ENCODE data around the gene STC2.

The STC2 gene

DNA sequence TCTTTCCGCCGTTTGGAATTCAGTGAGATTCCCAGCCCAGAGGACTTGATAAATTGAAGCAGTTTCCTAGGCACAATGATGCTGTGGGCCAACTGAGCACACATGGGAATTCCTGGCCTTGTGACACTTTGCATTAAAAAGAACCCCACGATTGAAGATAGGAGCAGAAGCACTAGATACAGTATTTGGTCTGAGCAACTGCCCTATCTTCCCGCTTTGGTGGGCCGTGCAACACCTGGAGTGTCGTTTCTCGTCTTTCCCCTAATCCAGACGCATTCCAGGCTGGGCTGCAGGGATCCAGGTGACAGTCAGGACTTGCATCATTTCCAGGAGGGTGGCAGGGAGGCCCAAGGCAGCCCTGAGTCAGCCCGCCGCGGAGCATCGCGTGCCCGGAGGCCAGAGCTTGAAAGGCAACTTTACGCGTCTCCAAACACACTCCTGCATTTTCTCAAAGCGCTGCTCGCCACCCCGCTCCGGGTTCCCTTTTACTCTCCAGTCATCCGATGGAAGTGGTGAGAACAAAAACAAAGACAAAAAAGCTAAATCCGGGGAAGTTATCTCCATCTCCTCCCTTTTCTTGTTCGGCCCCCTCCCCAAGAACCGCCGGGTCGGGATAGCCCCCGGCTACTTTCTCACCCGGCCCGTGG, 753 bp upstream of the STC2 start:
- DNase-seq: no peak

DNA sequence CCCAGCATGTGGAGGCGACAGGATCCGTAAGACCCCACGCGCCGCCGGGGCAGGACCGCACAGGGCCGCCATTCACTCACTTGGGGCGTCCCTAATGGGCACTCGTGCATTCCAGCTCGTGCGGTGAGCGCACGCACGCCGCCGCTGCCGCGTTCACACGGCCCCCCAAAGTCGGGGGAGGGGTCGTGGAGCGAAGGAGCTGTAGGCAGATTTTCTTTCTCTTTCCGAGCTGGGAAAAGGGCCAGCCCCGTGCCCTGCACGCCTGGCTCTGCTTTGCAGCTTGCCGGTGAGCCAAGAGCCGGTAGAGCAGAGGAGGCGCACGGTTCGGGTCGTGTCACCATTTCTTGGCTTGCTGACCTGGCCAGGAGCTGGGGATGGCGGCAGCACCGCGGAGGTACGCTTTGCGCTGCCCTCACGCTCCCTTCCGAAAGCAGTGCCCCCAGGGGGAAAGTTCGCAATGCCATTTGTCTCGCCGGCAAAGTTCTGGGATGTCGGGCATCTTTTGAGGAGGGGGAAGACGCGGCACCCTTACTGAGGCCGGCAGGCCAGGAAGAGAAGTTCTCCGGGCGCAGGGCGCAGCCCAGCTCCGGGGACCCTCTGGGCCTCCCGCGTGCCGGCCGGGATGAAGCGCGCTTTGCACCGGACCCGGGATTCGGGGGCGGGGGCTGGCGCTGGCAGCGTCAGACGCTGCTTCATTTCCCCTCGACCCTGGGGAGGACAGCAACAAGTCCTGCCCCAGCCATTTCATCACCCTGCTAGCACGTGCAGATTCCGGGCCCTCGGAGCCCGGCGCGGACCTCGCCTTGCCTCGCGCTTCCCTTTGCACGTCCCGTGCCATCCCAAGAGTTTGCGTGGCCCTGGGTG, 898 bp downstream of the STC2 start:
- no peak for DNase-seq

DNA sequence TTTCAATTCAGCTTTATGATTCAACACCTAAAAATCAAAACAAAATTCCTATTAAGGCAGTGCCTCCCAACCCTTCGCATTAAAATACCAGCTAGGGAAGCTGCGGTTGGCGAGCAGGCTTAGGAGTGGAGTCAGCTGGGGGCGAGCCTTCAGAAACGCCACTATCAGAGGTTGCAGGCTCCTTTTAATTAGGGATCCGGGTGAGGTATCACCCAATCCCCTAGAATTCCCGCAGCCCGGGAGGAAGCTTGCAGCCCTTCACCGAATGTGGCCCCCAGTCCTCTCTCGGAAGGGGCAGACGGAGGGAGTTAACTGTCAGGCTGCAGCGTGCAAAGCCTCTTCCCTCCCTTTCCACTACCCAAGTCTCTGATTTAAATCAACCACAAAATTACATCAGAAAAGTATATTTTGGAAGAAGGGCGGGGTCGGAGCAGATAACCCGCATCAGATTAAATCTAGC, 1.7 kb downstream of the STC2 start:
- no peak for DNase-seq

- DNase-seq: no peak
Measured at GRCh38 chr5:173325091-173325698, 3.0 kb downstream of the STC2 start.

DNA sequence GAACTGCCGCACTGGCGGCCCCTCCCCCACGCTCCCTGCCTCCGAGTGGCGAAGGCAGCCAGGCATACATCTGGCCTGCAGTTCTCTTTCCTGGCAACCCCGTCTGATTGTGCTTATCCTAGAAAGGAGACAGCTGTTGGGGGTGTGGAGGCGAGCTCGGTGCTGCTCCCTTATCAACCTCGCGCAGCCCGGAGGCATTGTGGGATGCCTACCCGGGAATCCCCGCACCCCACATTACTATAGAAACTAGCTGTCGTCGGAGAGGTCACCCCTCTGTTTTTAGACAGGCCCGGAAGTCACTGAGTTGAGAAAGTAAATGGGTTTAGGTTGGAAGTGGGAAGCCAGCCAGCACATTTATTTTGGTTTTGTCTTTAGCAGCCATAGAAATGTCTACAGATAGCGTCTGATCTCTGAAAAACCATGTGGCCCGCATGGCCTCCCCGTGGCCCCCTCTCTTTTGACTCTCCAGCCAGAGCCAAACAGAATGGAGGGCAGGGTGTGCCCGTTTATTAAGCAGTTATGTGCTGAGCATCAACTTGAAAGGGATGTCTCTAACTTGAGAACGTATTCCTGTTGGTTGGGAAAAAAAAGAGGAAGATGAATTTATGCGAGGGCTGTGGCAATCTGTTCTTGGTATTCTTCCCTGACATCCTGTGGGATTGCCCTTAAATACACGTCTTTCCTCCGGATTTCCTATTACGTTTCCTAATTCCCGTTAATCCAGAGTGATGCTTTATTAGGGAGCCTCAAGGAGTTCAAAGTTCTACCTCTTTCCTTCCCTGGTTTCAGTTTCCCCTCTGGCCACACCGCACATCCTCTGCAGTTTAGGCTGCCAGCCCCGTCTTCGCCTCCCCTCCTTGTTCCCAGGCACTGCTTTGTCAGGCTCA, 3.9 kb downstream of the STC2 start:
- no peak for DNase-seq

GRCh38 chr5:173323799-173324114, 4.5 kb downstream of the STC2 start:
- no peak for DNase-seq

DNA sequence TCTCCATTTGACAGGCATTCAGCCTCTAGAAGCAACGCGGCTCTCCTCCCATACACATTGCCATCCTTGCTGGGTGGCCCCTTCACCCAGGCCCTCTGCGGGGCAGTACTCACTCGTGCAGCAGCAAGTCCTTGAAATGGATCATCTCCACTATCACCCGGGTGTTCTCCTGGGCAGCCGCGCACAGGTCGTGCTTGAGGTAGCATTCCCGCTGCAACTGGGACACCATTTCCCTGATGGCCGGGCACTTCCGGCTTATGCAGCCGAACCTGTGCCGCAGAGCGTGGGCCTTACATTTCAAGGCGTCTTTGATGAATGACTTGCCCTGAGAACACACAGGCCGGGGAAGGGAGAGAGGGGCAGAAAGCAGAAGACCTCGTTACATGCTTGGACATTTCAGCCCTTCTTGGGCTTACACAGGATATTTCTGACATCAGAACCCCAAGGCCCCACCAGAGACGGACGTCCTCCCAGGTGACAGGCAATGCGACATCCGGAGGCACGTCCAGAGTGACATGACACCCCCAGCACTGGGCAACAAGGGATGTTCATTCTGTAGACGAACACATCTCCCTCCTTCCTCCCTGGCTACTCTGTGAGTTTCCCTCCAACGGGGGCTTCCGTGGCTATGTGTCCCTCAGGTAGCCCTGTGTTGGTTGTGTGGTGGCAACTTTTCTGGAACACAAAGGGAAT, 5.0 kb downstream of the STC2 start:
- DNase-seq: no peak

DNA sequence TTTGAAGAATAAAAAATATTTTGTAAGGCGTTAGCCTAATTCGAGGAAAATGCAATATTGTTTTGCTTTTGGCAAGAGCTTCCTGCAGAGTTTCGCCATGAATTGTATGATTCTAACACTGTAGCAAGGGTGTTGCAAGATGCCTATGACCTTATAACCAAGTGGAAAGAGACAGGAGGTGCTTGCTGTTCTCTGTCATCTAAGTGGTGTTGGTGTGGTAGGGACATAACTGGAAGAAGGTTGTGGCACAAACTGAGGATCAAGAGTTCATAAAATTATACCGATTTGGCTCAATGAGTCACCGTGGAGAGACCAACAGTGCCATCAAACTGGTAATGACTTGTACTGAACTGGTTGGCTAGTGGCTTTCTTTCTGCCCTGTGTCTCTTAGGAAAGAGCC, 6.3 kb downstream of the STC2 start:
- no peak for DNase-seq

DNA sequence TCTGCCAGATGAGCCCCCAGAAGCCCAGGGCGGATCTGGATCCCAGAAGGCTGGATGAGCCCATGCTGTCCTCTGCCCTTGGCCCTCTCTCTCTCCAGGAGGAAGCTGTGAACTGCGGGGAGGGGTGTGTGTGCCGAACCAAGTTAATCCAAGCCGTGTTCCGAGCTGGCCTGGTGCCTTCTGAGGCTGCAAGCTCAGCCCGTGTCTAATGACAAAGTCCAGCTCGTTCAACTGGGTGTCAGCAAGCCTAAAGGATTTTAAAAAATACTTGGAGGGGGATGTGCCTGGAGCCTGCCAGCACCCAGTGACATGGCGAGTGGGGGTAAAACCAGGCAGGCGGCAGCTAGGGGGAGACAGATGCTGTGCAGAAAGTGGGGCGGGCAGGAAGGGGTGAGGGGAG, 8.0 kb downstream of the STC2 start:
- no peak for DNase-seq

GRCh38 chr5:173319646-173320045, 8.6 kb downstream of the STC2 start:
- DNase-seq: no peak

GRCh38 chr5:173318881-173319620, 9.2 kb downstream of the STC2 start:
- no peak for DNase-seq

DNA sequence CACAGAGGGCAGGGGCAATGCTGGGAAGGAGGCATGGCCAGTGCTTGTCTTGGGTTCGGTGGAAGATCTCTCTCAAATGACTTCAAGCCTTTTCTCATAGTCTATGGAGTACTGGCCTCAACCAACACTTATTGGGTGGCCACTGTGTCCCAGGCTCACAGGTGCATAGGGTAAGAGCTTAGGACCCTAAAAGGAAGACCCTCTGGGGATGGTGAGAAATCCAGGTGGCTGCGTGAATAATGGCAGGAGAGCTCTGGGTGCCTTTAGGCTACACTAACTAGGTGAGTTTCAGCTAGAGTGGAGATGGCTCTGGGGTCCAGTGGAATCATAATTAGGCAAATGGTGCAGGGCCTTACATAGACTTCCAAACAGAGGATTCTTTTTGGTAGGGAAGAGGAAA, 9.9 kb downstream of the STC2 start:
- DNase-seq: no peak

GRCh38 chr5:173317852-173318251, 10.4 kb downstream of the STC2 start:
- DNase-seq: no peak

DNA sequence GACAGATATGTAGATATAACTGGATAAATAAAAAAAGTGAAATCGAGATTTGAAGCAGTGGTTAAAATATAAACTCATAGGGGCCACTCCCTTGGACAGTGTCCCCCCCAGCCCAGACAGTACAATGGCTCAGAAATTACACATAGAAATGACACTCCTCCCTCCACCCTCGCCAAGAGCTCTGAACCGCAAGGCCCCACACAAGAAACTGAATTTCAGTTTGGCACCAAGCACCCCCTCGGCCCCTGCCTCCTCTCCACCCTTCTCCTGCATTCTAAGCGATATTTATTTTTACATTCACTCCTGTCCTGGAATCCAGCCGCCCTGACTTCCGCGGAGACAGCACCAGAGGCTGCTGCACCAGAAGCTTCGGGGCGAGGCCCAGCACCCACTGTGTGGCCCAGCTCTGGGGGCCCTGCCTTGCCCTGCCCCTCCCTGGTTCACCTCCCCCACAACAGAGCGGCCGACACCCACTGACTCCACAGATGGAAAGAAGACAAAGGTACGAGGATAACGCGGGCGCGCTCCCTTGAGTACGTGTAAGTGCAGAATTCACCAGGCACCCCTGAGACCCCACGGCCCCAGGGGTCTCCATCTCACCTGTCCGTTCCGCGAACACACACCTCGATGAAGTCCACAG, 11.0 kb downstream of the STC2 start:
- no peak for DNase-seq

DNA sequence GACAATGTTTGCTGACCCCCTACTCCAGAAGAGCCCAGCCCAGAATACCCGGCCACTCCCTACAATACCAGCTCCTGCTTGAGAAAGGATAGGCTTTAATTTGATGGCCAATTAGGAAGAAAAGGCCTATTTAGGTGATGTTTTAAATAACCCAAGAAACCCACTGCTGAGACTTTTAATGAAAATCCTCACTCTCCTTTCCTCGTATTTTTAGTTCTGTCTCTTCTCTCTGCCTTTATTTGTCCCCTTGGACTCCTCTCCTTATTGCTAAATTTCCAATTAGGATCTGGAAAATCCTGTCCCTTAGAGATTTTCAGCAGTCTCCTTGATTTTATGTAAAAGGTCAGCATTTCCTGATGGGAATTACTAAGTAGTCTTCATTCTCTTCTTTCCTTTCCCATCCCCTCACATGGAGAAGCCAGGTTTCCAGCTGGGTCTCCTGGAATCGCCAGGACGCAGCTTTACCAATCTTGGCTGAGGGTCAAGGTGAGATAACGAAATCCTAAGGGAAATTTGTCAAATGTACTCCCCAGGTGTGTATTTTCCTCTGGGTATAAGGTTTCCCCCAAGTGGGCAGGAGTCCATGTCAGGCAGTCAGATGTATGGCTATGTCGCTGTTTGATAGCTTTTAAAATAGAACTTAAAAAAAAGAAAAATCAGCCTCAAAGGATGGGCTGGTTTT, 11.7 kb downstream of the STC2 start:
- no peak for DNase-seq

GRCh38 chr5:173315495-173316338, 12.5 kb downstream of the STC2 start:
- DNase-seq: no peak

- no peak for DNase-seq
Measured at GRCh38 chr5:173314166-173314952, 13.9 kb downstream of the STC2 start.

- no peak for DNase-seq
Measured at GRCh38 chr5:173313351-173313801, 14.8 kb downstream of the STC2 start.

- no peak for DNase-seq
Measured at GRCh38 chr5:173312821-173313220, 15.4 kb downstream of the STC2 start.

All from CD4-positive, alpha-beta T cell treated with Interleukin-12 subunit alpha and Interleukin-12 subunit beta, for 1 hour (primary cell).